Large intestine (tissue), 3 donors: ENCODE results near the gene PHF2. TPM values are rescaled to one million over a fixed set of nuclear protein-coding genes. Genes with fewer than 3 reads are reported as not detected.

Experiments used
- DNase-seq, 2 donors: peaks; one replicate each; pipeline versions ENCODE4 v3.0.0 to v3.0.0-alpha.2; 2013
- H3K27ac ChIP-seq: one replicate; pipeline ENCODE4 v1.5.1; 2013; ENCODE audit warnings: low read length
- H3K27me3 ChIP-seq: 2 replicates; pipeline ENCODE4 v1.6.1; 2013; ENCODE audit warnings: low read length; ENCODE audit not compliant: control insufficient read depth, insufficient read depth
- H3K36me3 ChIP-seq: 2 replicates; pipeline ENCODE4 v1.6.1; 2013; ENCODE audit warnings: low read length; ENCODE audit not compliant: control insufficient read depth, insufficient read depth
- H3K4me1 ChIP-seq: one replicate; pipeline ENCODE4 v1.6.1; 2013; ENCODE audit warnings: low read length; ENCODE audit not compliant: control insufficient read depth, insufficient read depth
- H3K4me3 ChIP-seq: one replicate; pipeline ENCODE4 v1.5.1; 2013; ENCODE audit warnings: low read length
- H3K9me3 ChIP-seq: one replicate; pipeline ENCODE4 v1.6.1; 2013; ENCODE audit warnings: mild to moderate bottlenecking, low read depth, low read length, moderate library complexity; ENCODE audit not compliant: control insufficient read depth
- WGBS: methylation state at CpG from one replicate; pipeline ENCODE4 v1.1.5; 2013; ENCODE audit warnings: low lambda C conversion rate; ENCODE audit not compliant: insufficient coverage; 5-methylcytosine and 5-hydroxymethylcytosine counted together
- polyA plus RNA-seq: library from polyadenylated mRNA; unstranded; fragments of 120-200 nt; gene quantifications from one replicate; pipeline ENCODE4 v1.2.1, GENCODE V29; 2013

Gene PHF2
- polyA plus RNA-seq, 1 donor = 24.9 TPM

GRCh38 chr9:93680443-93681268 is 104.3 kb downstream of the PHF2 start:
- Histone ChIP-seq H3K4me1 (no peaks in the 10 kb centered on the region), H3K27ac (no peak overlapping the region), H3K9me3 (no peaks in the 10 kb centered on the region), H3K27me3 (peaks cover 2% of the 10 kb centered on the region), H3K4me3 (no peak overlapping the region), H3K36me3 (peaks cover 30% of the 10 kb centered on the region)
- DNase-seq = no peak
- no CpG with 5 or more reads among the region's 16 CpGs for WGBS

- no peak overlapping the region for H3K27ac ChIP-seq
- H3K4me1 ChIP-seq = no peaks in the 10 kb centered on the region
- no CpG with 5 or more reads among the region's 25 CpGs for WGBS
- no peak overlapping the region for H3K4me3 ChIP-seq
- DNase-seq = no peak
- peaks cover 21% of the 10 kb centered on the region for H3K36me3 ChIP-seq
- peaks cover 2% of the 10 kb centered on the region for H3K27me3 ChIP-seq
- H3K9me3 ChIP-seq = no peaks in the 10 kb centered on the region
Observed at GRCh38 chr9:93681269-93682154, 105.1 kb downstream of the PHF2 start.

GRCh38 chr9:93682155-93682968 is 106.0 kb downstream of the PHF2 start:
- H3K4me1 ChIP-seq = no peaks in the 10 kb centered on the region
- no CpG with 5 or more reads among the region's 19 CpGs for WGBS
- H3K36me3 ChIP-seq = peaks cover 13% of the 10 kb centered on the region
- peaks cover 2% of the 10 kb centered on the region for H3K27me3 ChIP-seq
- peak in 1 of 2 donors; percentile 27 for DNase-seq
- no peak overlapping the region for H3K4me3 ChIP-seq
- no peaks in the 10 kb centered on the region for H3K9me3 ChIP-seq
- H3K27ac ChIP-seq = no peak overlapping the region

GRCh38 chr9:93683331-93684134 is 107.1 kb downstream of the PHF2 start:
- no peaks in the 10 kb centered on the region for H3K9me3 ChIP-seq
- H3K27me3 ChIP-seq = peaks cover 2% of the 10 kb centered on the region
- DNase-seq = no peak
- no peaks in the 10 kb centered on the region for H3K4me1 ChIP-seq
- no peak overlapping the region for H3K27ac ChIP-seq
- H3K36me3 ChIP-seq = peaks cover 3% of the 10 kb centered on the region
- H3K4me3 ChIP-seq = no peak overlapping the region
- no CpG with 5 or more reads among the region's 10 CpGs for WGBS

GRCh38 chr9:93684161-93684765 is 107.9 kb downstream of the PHF2 start:
- no peaks in the 10 kb centered on the region for H3K4me1 ChIP-seq
- H3K36me3 ChIP-seq = peaks cover 3% of the 10 kb centered on the region
- DNase-seq = no peak
- H3K27me3 ChIP-seq = peaks cover 2% of the 10 kb centered on the region
- WGBS = no CpG with 5 or more reads among the region's 20 CpGs
- no peak overlapping the region for H3K27ac ChIP-seq
- H3K4me3 ChIP-seq = no peak overlapping the region
- no peaks in the 10 kb centered on the region for H3K9me3 ChIP-seq

- Histone ChIP-seq H3K4me1 (no peaks in the 10 kb centered on the region), H3K27ac (no peak overlapping the region), H3K4me3 (no peak overlapping the region), H3K27me3 (peaks cover 2% of the 10 kb centered on the region), H3K36me3 (no peaks in the 10 kb centered on the region), H3K9me3 (no peaks in the 10 kb centered on the region)
- WGBS = 29% methylated on average over 1 of the region's 11 CpGs
- DNase-seq = no peak
Observed at GRCh38 chr9:93684806-93685543, 108.6 kb downstream of the PHF2 start.

GRCh38 chr9:93686127-93686879 is 109.9 kb downstream of the PHF2 start:
- no peak for DNase-seq
- Histone ChIP-seq H3K4me3 (no peak overlapping the region), H3K9me3 (peaks cover 4% of the 10 kb centered on the region), H3K36me3 (no peaks in the 10 kb centered on the region), H3K4me1 (no peaks in the 10 kb centered on the region), H3K27me3 (peaks cover 1% of the 10 kb centered on the region), H3K27ac (no peak overlapping the region)
- no CpG with 5 or more reads among the region's 9 CpGs for WGBS

- no peaks in the 10 kb centered on the region for H3K27me3 ChIP-seq
Observed at GRCh38 chr9:93686880-93687236, 110.5 kb downstream of the PHF2 start.

More at GRCh38 chr9:93686880-93687236, 110.5 kb downstream of the PHF2 start:
- Histone ChIP-seq H3K36me3 (no peaks in the 10 kb centered on the region), H3K4me3 (no peak overlapping the region), H3K27ac (no peak overlapping the region), H3K4me1 (no peaks in the 10 kb centered on the region), H3K9me3 (peaks cover 4% of the 10 kb centered on the region)
- DNase-seq = no peak
- WGBS = no CpG with 5 or more reads among the region's 3 CpGs
